DMS114 treated with DMSO at 0.1 percent for 48 hours (cell line): Measurements from ENCODE around the gene THRA.

Experiments
- DNase-seq: peaks from one replicate; lab custom pipeline; 2025; ENCODE audit not compliant: unreplicated experiment; lab: John Stamatoyannopoulos, UW

The THRA gene

DNA sequence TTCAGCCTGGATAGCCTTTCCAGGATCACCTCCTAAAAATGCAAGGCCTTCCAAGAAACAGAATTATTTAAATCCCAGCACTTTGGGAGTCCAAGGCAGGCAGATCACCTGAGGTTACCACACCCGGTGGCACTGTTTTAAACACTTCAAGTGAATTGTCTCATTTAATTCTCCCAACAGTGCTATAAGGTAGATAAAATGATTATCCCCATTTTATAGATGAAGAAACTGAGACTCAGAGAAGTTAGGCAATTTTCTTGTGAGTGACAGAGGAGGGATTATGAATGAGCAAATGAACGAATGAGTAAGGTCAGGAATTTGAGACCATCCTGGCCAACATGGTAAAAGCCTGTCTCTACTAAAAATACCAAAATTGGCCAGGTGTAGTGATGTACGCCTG lies 16.8 kb downstream of the THRA start:
- no peak for DNase-seq

DNA sequence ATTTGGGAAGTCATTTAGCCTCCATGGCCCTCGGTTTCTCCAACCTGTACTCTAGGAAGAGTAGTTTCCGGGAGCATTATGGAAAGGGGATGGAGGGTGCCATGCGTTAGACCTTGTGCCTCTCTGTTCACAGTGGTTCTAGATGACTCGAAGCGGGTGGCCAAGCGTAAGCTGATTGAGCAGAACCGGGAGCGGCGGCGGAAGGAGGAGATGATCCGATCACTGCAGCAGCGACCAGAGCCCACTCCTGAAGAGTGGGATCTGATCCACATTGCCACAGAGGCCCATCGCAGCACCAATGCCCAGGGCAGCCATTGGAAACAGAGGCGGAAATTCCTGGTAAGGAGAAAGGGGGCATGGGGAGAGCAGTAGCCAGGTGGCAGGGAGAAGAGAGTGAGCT lies 21.7 kb downstream of the THRA start:
- no peak for DNase-seq

DNA sequence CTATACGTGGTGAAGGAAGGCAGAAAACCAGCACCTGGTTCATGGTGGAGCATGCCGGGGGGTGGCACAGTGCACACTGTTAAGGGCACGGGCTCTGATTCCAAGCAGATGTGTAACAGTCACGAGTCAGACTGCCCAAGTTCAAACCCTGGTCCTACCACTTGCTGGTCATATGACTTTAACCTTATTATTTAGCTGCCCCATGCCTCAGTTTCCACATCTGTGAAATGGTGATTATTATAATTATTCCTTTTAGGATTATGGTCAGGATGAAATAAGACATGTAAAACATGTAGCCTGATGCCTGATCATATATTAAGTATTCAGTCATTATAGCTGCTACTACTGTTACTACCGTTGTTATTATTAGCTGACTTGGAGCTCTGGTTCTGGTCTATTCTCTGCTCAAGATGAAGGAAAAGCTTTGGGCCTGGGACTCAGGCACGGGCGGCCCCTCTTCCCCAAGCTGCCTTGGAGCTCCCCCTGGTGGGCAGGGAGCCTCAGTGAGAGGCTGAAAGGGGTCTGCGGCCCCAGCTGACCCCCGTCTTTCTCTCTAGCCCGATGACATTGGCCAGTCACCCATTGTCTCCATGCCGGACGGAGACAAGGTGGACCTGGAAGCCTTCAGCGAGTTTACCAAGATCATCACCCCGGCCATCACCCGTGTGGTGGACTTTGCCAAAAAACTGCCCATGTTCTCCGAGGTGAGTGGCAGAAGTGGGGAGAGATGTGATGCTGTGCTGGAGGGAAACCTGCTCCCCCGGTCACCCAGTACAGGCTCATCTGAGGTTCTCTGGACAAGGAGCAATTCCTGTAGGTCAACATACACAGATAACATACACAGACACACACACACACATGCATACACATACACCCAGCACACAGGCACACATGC lies 23.6 kb downstream of the THRA start:
- DNase-seq, result peak; percentile 36

DNA sequence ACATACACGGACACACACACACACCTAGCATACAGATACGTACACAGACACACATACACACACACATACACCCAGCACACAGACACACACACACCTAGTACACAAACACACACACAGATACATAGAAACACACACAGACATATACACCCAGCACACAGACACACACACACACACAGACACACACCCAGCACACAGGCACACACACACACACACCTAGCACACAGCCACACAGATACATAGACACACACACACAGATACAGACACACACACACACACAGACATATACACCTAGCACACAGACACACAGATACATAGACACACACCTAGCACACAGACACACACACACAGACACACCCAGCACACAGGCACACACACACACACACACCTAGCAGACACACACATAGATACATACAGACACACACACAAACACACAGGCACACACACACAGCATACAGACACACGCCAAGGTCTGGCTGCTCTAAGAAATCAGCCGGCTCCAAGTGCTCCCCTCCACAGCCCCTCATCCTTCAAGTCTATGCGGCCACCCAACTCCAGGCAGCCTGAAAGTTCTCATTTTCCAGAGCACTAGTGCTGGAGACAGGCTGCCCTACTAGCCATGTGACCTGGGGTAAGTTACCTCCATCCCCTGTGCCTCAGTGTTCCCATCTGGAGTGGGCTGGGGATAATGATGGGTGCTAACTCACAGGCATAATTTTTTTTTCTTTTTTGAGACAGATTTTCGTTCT lies 24.5 kb downstream of the THRA start:
- no peak for DNase-seq

DNA sequence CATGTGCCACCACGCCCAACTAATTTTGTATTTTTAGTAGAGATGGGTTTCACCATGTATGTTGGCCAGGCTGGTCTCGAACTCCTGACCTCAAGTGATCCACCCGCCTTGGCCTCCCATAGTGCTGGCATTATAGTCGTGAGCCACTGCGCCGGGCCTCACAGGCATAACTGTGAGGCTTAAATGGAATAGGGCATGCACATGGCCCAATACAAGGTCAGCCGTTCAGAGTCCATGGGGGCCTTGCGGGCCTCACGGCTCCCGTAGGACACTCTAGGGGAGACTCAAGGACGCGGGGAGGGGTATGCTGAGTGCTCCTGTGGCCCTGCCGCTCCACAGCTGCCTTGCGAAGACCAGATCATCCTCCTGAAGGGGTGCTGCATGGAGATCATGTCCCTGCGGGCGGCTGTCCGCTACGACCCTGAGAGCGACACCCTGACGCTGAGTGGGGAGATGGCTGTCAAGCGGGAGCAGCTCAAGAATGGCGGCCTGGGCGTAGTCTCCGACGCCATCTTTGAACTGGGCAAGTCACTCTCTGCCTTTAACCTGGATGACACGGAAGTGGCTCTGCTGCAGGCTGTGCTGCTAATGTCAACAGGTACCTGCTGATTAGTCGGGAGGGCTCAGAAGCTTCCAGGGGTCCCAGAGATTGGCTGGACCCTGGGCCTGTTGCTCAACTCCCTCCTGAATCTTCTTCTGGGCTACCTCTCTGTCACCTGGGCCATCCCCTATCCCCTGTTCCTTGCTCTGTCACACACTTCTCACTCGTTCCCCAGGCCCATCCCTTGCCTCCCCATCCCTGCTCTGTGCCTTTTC lies 25.3 kb downstream of the THRA start:
- no peak for DNase-seq

DNA sequence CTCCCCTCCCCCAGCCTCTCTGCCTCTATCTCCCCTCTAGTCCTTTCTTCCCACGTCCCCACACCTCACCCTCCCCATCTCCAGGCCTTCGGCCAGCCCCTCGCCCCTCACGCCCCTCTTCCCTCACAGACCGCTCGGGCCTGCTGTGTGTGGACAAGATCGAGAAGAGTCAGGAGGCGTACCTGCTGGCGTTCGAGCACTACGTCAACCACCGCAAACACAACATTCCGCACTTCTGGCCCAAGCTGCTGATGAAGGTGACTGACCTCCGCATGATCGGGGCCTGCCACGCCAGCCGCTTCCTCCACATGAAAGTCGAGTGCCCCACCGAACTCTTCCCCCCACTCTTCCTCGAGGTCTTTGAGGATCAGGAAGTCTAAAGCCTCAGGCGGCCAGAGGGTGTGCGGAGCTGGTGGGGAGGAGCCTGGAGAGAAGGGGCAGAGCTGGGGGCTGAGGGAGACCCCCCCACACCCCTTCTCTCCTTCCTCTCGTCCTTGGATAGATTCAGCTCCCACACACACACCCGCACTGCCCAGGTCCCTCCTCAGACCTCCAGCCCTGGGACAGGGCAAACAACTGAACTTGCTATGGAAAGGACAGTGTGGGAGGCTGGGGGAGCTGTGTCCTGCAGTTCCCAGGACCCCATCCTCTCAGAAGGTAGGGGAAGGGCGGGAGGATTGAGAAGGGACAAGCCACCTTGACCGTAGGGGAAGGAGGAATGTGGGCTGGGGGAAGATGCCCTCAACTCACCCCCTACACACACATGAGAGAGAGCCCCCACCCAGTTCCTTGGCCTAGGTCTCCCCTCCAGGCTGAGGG lies 26.5 kb downstream of the THRA start:
- DNase-seq, result no peak

DNA sequence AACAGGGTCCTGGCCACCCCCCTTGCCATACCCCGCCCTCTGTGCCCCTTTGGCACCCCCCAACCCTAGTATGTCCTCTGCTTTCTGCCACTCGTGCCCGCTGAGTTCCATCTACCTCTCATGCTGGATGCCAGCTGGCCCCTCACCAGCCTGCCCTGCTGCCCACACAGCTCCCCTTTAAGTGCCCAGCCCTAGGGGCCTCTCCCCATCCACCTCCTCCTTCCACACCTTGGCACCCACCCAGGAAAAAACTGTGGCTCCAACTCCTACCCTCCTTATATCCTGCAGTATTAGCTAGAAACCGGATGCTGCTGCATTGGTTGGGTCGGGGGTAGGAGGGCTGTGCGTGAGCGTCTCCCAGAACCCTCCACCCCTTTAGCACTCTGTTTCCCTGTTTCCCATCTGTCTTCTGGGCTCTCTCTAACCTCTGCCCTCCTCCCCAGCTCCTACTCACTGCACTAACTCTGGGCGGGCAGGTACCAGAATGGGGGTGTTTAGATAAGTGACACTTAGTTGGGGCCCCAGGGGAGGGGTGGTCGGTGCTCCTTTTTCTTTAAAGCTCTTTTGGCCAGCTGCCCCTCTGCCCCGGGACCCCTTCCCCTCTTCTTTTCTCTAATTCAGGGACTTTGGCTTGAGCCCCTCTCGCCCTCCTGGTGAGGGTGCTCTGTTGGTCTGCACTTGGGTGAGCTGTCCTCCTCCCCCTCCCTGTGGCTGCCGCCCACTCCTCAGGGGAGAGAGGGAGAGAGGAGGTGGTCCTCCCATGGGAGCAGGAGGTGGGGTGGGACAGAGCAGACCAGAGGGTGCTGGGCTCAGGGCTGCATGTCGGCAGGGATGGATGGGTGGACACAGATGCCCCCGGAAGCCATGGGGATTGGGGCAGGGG lies 27.7 kb downstream of the THRA start:
- DNase-seq, result no peak

DNA sequence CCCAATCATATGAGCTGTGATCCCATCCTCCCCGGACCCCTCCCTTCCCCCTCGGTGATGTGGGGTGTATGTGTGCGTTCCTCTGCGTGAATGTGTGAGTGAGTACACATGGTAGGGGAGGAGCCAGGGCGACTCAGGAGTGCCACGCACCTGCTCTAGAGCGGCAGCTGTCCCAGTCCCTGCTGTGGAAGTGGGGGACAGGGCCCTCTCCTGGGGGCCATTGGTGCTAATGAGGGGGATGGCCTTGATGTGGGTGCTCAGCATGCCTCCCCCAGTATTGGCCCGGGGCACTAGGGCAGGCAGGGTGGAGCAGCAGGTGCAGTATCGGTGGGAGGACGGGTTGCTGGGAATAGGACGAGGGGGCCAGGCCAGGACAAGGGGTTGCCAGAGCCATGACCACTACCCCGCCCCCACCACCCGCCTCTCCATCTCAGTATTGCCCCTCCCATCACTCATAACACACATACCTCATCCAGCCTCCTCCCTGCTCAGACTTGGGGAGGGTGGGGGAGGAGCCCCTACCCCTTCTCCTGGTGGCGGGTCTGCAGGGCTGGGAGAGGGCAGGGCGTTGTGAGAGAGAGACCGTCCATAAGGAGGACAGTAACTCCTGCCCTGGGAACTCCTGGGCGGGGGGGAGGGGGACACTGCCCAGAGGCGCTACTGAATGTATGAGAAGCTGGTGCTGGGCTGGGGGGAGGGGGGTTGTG lies 29.1 kb downstream of the THRA start:
- DNase-seq, result no peak

DNA sequence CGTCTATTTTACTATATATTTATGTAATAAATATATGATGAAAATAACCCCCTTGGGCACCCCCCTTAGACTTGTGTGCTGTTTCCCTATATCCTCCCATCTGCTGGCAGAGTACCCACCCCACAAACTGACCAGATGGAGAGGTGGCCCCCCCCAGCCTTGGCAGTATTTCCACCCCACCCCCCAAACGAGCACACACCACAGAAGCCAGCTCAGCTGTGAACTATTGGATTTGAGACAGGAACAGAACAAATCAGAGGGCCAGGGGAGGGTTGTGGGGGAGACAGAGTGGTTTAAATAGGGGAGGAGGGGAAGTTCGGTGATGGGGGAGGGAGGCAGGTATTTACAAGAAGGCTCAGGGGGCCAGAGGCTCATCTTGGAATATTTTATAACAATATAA lies 29.8 kb downstream of the THRA start:
- DNase-seq, result no peak

DNA sequence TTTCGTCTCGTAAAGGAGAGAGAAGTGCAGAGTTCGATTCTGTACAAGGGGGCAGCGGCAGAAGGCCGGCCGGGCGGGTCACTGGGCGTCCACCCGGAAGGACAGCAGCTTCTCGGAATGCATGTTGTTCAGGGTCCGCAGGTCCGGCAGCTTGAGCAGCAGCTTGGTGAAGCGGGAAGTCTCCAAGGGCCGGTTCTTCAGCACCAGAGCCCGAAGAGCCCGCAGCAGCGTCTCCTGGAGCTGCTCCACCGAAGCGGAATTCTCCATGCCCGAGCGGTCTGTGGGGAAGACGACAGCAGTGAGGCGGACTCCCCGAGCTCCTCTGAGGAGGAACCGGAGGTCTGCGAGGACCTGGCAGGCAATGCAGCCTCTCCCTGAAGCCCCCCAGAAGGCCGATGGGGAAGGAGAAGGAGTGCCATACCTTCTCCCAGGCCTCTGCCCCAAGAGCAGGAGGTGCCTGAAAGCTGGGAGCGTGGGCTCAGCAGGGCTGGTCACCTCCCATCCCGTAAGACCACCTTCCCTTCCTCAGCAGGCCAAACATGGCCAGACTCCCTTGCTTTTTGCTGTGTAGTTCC lies 30.3 kb downstream of the THRA start:
- DNase-seq, result no peak

DNA sequence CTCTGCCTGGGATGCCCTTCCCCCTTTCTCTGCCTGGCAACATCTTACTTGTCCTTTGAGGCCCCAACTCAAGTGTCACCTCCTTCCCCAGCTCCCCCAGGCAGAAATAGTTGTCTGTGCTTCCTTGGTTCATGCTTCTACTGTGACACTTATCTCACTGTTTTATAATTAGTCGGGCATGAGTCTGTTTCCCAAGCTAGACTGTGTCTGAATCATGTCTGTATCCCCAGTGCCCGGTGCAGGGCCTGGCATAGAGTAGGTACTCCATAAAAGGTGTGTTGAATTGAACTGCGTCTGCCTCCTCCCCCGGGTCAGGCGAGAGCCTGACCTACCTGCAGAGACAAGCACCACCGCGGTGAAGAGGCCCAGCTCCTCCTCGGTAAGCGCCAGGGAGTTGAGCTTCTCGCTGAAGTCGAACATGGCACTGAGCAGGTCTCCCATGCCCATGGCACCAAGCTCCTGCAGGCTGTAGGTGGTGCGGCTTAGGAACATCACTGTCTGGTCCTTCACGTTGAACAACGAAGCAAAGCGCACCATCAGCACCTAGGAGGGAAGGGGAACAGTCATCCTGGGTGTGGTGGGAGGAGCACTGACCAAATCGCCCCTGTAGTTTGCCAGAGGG lies 30.9 kb downstream of the THRA start:
- no peak for DNase-seq

DNA sequence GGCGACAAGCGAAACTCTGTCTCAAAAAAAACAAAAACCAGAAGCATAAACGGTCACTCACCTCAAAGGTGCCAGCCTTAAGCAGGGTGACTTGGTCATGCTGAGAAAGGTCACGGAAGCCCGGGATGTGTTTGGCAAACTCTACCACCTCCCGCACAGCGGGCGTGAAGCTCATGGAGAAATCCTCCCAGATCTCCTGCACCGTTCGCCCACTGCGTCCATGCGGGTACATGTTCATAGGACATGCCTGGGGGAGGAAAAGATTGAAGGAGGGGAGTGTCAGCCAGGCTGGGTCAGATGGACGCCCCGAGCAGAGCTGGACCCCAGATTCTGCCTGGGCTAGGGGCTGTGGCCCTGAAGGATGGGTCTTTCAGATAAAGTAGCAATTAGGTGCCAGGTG lies 32.1 kb downstream of the THRA start:
- no peak for DNase-seq

DNA sequence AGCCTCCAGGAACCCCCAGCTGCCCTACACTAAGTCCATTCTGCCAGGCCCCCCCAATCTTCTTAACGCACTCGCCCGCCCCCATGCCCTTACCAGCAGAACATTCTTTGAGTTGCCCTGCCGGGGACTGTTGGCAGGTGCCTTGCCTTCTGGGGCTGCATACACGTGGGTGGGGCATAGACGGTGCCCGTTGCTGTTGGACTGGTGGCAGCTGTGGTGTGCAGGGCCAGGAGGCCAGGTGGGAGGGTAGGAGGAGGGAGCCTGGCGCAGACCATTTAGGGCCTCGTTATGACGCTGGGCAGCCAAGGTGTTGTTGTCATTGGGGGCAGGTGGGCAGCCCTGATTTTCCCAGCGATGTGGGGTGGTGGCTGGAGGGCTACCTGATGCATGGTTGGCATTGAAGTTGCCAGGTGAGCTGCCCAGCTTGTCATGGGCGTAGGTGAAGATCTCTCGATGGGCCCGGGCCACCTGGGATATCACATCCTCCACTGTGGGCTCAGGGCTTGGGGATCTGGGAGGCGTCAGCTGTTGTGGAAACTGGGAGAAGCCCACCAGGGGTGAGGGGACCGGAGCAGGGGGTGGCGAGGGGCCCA lies 32.7 kb downstream of the THRA start:
- no peak for DNase-seq

DNA sequence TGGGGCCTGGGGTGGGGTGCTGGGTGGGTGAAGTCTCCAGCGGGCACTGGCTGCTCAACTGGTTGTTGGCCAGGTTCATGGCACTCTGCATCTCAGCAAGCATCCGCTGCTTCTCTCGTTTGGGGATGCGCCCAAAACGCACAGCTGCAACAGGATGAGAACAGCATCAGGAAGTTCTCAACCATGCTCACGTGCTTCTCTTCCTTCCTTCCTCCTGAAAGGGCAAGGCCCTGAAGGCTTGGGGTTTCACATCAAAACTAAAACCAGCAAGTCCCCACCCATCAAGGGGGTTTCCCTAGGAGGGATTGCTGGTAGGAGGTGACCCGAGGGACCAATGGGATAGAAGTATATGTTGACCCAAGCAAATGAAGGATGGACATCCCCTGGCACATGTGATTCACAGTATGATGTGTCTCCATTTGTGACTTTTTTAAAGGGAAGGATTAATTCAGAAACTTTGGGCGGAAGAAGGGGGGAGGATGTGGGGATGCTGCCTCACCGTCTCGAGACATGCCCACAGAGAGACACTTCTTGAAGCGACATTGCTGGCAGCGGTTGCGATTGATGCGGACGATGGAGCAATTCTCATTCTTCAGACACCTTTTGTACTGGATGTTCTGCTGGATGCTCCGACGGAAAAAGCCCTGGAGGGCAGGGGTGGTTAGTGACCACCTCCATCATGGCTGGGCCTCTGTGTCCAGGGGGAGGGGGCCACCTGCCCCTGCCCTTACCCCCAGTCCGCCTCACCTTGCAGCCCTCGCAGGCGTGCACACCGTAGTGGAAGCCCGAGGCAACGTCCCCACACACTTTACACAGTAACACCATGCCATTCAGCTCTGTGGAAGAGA lies 33.4 kb downstream of the THRA start:
- DNase-seq, result no peak

DNA sequence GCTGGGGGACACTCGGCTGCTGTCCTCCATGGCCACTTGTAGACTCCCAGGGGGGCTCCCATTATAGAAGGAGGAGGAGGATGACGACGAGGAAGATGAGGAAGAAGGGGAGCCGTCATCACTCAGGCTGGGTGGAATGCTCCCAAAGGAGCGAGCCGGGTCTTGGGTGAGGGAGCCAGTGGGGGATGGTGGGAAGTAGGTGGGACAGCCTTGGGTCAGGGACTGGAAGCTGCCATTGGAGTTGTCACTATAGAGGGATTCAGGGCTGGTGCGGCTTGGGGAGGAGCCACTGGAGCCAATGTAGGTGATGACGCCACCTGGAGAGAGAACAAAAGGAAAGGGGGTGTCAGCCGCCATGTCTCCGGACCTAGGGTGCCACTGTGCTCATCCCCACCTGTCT lies 34.3 kb downstream of the THRA start:
- DNase-seq, result no peak

DNA sequence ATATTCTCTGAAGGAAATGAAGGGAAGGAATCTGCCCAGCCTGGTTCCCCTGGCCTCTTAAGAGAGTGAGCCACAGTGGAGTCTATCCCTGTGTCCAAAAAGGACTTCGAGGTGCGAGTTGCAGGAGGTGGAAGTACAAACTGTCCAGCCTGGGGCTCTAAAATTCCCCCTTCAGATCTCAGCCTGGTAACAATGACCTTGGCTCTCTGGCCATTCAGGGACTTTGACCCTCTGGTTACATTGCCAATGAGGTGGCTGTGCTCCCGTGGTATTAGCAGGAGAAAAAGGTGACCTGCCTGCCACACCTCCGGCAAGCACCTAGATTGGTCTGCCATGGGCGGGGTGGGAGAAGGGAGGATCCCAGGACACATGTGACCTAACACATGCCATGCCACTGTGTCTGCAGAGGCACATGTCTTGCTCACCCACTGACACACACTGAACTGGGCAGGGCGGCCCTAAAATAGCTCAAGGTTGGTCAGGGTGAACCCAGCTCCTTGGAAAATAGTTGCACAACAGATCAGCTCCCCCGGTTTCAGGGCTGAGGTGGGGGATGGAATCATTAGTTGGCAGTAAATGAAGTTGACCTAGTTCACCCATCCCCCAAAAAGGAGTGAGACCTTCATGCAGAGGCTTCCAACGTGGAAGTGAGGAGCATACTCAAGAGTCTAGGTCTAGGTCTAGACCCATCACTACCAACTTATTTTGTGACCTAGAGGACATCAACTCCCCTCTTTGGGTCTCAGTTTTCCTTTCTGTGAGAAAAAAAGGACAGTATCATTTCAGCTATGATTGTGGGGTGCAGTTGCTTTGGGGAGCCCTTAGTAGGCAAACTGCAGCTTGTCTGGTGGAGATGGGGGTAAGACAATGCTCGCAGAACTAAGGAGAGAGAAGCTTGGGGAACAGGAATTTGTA lies 35.4 kb downstream of the THRA start:
- DNase-seq, result no peak
